ENCODE data around the gene PTAR1.
"Not testable (repeated sequence)": the region's sequence is repeated elsewhere in the genome, so short reads cannot be mapped to it uniquely, and the experiment has no call there.

Gene PTAR1, protein sequence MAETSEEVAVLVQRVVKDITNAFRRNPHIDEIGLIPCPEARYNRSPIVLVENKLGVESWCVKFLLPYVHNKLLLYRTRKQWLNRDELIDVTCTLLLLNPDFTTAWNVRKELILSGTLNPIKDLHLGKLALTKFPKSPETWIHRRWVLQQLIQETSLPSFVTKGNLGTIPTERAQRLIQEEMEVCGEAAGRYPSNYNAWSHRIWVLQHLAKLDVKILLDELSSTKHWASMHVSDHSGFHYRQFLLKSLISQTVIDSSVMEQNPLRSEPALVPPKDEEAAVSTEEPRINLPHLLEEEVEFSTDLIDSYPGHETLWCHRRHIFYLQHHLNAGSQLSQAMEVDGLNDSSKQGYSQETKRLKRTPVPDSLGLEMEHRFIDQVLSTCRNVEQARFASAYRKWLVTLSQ

DNA sequence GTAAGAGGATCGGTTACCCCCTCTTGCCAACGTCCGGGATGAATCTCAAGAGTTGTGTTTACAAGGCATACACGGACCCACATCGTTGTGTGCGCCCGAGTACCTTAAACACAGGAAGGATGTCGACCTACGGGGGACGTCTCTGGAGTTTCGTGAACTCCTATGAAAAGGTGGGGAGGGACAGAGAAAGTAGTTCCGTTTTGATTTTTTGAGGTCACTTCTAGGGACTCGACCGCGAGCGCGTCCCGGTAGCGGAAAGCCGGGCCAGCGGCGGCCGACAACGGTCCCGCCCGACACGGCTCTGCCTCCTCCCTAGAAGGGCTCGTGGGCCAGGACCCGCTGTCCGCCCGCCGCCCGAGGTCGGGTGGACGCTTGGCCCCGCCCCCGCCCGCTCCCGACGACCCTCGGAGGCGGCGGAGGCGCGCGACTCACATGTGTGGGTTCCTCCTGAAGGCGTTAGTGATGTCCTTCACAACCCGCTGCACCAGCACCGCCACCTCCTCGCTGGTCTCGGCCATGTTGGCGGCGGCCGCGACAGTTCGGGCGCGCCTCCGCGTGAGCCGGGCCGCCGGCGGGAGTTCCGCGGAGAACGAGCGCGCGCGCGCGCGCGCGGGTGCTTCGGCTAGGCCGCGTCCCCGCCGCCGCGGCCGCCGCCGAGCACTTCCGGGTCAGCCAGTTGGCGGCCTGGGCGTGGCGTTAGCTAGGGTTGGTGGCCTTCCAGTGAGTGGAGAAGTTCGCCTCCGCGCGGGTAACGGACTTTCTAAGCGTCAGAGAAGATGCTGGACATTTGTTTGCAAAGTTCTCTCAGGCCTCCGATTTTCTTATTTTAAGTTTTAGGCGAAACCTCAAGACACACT lies at the start of gene PTAR1:
Gene PTAR1, minus strand, starts transcription at position 591 of the 857 bp plus-strand sequence. Its CDS starts 73 bp downstream, at position 518.
- DNase-seq (ENCODE audit: low spot score) = peak; percentile 90

DNA sequence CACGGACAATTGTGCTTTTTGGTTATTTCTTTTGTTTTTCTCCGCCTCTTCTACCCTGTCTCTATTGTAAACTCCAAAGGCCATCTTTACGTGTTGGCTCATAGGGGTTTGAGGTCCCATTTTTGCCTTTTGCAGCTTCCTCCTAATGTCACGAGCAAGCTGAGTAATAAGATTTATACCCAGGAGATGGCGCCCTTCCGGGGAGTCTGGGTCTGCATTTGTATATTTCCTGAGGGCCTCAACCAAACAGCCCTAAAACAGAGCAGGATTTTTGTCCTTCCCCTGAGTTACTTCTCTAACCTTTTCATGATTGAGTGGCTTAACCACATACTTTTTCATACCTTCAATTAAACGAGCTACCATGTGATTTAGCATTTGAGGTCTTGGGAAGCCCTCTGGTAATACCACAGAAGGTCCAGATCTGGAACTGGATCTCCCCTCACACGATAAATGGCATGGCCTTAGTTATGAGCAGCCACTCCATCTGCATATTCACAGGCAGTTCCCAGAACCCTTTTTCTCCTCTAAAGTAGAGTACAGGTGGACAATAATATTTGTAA lies 49.6 kb upstream of the PTAR1 start:
- no peak for DNase-seq (ENCODE audit: low spot score)

DNA sequence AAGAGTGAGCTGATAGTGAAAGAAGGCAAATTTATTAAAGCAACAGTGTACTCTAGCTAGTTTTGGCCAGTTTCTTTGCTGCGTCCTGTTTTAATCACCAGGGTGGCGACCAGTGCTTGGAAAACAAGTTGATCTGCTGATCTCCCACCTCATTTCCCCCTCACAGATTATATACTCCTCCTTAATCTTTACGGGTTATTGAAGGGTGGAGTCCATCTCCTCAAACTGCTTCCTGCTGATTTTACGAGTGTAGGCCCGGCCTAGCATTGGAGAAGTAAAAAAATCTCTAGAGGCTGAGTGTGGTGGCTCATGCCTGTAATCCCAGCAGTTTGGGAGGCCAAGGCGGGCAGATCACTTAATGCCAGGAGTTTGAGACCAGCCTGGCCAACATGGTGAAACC lies 46.8 kb upstream of the PTAR1 start:
- no peak for DNase-seq (ENCODE audit: low spot score)

DNA sequence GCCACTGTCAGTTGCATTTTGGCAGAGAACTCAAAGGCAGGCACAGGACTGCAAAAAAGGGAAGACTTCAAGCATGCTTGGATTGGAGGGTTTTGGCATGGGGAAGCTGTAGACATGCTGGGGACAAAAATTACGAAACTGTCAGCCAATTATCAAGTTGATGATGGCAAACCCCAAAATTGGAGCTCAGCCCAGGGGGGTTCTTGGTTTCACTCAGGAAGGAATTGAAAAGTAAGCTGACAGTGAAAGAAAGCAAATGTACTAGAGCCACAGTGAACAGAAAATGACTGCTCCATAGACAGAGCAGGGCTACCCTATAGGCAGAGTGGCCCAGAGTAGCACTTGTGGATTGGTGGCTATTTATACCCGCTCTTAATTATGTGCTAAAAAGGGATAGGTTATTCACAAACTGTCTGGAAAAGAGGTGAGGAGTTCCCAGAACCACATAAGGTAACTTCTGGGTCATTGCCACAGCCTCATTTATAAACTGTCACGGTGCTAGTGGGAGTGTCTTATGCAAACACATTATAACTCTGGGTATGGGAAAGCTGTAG lies 46.2 kb upstream of the PTAR1 start:
- DNase-seq (ENCODE audit: low spot score) = peak; percentile 66

DNA sequence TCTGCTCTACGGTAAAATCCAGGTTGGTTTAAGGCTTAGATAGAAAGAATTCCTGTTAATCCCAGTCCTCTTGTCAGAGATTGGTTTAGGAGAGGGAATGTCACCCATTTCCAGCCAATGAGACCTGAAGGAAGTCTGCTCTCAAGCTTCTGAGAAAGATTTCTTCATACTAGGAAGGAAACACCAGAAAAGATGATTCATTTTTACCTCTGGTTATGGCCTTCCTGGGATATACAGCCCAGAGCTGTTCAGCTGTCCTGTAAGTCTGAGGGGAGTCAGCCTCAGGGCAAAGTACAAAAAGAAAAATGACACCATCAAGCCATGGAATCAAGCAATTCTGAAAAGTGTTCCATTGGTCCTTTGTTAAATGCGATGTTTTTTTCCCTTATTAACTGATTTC lies 42.2 kb upstream of the PTAR1 start:
- no peak for DNase-seq (ENCODE audit: low spot score)

DNA sequence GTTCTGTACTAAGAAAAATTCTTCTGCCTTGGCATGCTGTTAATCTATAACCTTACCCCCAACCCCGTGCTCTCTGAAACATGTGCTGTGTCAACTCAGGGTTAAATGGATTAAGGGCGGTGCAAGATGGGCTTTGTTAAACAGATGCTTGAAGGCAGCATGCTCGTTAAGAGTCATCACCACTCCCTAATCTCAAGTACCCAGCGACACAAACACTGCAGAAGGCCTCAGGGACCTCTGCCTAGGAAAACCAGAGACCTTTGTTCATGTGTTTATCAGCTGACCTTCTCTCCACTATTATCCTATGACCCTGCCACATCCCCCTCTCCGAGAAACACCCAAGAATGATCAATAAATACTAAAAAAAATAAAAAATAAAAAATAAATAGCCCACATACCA lies 40.2 kb upstream of the PTAR1 start:
- DNase-seq (ENCODE audit: low spot score) = not testable (repeated sequence)

DNA sequence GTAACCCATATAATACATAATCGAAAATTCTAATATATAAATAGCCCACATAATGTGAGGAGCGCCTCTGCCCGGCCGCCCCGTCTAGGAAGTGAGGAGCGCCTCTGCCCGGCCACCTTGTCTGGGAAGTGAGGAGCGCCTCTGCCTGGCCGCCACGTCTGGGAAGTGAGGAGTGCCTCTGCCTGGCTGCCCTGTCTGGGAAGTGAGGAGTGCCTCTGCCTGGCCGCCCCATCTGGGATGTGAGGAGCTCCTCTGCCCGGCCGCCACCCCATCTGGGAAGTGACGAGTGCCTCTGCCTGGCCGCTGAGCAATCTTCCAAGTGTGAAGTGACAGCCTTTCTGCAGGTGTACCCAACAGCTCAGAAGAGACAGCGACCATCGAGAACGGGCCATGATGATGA lies 39.7 kb upstream of the PTAR1 start:
- not testable (repeated sequence) for DNase-seq (ENCODE audit: low spot score)

DNA sequence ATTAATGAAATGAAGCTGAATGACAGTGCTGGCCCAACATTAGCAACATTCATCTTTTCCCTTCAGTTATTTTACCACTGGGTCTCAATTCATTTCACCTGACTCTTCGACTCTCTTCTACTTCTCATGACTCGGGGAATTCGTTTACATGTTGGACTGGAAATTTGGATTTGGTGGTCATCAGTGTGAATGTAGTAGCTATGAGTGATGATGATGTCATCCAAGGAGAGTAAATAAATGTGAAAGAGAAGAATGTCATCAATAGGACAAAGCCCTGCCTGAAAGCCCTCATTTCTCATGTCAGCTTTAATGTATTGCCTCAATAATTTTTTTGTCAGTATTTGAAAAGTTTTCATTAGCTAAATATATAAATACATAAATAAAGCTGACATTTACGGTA lies 38.9 kb upstream of the PTAR1 start:
- no peak for DNase-seq (ENCODE audit: low spot score)

DNA sequence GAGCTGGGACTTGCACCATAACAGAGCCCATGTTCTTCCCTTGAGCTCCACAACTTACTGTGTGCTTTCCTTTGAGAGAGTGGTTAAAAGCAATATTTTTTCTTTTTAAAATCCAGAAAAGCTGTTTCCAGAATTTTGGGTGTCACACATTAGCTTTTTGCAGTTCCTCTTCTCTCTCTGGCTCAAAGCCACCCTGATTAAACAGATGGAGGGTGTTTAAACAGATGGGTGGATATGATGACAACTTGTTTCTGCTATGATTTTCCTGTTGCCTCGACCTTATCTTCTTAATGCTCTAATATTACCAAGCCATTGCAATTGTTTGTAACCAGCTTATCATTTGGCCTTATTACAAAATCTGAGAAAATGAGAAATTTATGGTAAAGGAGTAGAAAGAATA lies 37.9 kb upstream of the PTAR1 start:
- DNase-seq (ENCODE audit: low spot score) = peak; percentile 37

DNA sequence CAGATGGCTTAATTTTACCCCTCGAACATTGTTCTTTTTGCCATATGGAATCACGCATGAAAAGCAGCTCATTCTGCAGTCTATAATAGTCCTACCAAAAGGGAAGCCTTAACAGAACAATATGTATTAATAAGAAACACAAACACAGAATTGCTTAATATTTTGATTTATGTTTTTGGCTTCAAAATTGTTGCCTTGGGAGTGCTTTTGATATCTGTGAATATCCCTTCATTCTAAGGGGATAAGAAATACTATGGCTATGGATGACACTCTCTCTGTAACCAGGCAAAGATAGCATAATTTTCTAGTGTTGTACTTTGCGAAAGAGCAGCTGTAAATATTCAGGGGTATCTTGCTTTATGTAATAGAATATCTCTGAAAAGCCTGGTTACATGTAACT lies 34.5 kb upstream of the PTAR1 start:
- no peak for DNase-seq (ENCODE audit: low spot score)

DNA sequence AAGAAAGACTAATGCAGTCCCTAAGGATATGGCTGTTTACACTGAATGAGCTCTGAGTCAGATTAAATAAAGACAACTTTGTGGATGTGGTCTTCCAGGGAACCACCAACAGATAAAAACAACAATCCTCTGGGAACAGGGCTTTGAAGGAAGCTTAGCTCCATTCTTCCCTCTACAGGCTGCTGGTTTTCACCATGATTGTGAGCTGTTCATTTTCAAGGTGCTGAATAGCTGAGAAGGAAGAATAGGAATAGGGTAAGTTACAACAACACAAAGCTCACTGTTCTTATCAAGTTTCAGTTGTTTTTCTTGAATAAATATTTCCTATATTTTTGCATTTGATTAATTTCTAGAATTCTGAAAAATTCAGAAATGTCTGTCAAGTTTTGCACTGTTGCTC lies 25.9 kb upstream of the PTAR1 start:
- no peak for DNase-seq (ENCODE audit: low spot score)

DNA sequence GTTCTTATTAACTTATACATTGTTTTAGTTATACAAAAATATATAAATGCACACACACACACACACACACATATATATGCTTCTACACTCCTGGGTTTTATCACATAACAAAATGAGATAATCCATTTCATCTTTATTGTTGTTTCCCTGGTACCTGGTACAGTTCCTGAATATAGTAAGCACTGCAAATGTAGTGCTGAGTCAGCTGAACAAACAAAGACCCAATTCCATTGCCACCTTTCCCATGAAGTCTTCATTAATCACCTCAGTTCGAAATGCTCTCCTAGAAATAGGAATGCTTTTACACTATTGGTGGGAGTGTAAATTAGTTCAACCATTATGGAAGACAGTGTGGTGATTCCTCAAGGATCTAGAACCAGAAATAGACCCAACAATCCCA lies 13.4 kb upstream of the PTAR1 start:
- DNase-seq (ENCODE audit: low spot score) = no peak

DNA sequence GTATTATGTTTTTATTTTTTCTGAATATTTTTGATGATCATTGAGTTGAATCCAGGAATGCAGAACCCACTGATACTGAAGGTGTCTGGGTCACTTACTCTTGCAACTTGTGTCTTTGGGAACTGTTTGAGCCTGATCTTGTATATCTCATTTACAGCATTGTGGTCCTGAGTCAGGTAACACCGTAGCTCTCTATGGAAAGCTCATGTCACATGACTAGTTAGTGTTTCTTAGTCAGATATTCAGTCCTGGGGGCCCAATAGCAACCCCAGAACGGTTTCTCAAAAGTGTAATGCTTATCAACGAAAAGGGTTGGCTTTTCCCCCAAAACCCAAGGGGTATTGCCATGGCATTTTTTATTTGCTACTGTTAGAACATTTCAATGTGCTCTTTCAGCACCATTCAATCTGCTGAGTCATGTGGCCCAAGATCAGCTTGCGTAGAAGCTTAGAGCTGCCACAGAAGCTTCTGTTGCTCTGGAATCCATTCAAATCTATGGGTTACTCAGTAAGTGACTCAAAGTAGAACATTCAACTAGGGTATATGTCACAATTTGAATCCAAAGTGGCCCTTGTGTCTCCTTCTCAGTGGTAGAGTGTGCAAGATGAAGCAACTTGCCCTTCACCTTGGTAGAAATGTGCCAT lies 12.1 kb upstream of the PTAR1 start:
- peak; percentile 29 for DNase-seq (ENCODE audit: low spot score)

DNA sequence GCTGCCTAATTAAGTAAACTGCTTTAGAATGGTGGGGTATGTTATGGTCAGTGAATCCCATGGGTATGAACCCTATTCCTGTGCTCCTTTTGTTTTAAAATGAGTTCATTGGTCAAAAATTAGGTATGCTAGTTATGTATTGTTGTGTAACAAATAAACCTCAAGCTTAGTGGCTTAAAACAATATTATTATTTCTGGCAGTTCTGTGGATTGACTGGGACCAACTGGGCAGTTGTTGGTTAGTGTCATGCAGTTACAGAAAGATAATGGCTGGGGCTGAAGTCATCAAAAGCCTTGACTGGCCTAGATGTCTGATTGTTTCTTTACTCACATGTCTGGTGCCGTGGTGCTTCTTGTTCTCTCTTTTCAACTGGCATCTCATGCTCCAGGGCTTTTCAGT lies 8.9 kb upstream of the PTAR1 start:
- no peak for DNase-seq (ENCODE audit: low spot score)

DNA sequence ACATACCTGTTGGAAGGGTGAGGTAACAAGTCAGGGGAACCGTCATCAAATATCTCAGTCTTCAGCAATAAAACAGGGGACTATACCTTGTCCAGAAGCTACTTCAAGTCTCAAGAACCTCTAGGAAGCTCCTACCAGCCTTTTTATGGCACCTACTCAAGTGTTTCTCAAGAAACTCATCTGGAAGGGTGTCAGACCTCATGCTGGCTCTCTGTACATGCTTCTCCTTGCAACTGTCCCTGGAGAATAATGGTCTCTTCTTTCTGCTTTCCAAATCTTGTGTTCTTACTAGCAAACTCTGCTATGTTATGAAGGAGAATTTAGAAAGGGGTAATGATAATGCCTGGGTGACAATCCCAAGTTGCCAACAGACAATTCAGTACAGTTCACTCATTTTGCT lies 8.3 kb upstream of the PTAR1 start:
- DNase-seq (ENCODE audit: low spot score) = no peak

DNA sequence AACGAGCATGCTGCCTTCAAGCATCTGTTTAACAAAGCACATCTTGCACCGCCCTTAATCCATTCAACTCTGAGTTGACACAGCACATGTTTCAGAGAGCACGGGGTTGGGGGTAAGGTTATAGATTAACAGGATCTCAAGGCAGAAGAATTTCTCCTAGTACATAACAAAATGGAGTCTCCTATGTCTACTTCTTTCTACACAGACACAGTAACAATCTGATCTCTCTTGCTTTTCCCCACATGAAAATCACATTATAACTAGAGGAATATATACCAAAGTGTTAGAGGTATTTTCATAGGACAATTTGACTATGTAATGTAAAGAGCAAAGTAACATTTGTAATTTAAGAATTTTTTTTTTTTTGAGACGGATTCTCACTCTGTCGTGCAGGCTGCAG lies 4.1 kb upstream of the PTAR1 start:
- not testable (repeated sequence) for DNase-seq (ENCODE audit: low spot score)

DNA sequence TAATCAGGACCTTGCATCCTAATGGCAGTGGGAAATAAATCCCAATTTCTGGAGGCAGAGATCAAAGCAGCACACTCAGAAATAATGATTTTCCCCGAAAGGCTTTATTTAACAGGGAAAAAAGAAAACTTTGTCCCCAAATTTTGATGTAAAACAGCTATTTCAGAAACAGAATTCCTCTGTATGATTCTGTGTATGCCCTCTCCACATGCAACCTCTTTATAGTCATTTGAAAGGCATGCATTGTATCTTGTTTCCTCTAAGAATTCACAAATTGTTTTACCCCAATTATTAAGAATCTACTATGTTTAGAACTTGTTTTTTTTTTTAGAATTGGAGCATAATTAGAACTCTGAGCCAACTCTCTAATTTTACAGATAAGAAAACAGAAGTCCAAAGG lies 2.7 kb upstream of the PTAR1 start:
- DNase-seq (ENCODE audit: low spot score) = no peak

DNA sequence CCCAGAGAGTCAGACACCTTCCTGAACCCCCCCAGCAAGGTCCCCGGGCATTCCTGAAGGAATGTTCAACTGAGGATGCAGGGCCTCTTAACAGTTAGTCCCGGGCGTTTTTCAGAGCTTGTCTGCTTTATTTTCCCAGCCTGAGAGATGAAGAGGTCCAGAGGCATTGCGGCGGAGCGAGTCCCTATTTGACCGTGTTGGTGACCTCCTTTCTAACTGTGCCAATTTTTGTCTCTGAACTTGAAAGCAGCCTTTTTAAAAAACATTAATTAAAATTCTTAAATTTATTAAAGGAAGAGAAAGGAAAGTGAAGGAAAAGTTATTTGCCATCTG lies 433 bp upstream of the PTAR1 start:
- peak; percentile 30 for DNase-seq (ENCODE audit: low spot score)

DNA sequence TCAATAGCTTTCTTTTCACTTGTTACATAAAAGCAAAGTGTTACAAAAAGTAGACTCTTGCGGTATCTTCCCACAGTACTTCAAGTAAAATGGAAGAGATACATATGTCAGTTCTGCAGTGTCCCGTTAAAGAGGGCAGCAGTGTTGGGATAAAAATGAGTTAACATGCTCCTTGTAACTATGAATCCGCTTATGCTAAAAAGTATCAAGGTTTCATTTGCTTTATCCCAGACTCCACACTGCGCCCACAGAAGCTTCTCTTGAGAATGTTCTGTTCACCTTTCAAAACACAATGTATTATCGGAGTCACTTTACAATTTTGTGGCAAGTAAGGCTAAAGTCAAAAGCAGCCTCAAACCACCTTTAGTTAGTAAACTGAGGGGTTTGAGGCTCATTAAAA lies 790 bp downstream of the PTAR1 start:
- peak; percentile 16 for DNase-seq (ENCODE audit: low spot score)

DNA sequence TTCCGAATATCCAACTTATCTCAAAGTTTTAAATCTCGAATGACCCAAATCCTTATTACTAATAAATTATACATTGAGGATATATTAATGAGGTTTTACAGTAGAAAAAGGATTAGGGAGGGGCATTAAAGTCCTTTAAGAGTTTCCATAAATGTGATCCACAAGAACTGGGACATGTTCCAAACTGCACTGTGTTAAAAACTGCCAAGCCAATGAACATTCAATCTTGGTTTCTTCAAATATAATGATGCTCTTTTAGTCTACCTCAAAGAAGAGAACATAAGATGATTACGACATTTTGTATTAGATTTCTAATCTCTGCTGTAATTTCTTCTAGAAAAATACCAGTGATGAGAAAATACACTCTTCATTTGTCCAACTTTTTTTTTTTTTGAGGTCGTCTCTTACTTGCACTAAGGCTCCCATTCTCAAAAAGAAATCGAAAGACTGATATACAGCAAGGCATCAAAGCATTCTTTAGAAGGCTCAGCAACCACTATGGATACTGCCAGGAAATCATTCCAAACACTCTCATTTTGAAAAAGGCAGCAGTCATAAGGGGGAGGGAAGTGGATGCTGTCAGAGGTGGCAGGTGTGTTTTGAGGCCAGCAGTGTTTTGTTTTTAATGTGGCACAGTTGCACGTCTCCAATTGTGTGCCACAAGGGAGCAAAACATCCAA lies 1.7 kb downstream of the PTAR1 start:
- no peak for DNase-seq (ENCODE audit: low spot score)

DNA sequence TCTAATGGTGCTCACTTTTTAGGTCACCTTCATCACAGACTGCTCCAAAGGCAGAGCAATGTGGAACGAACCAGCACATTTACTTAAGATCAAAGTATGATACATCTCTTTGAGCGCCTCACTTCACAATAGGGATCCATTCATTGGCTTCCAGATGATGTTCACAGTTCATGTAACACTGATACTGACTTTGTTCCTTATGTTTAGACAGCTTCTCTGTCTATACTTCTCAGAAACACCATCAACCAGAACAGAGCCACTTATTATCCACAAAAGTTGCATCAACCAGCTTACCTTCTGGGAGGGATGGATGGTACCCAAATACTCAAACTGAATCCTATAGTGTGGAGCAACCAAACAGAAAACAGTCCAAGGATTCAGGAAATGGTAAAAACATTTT lies 4.6 kb downstream of the PTAR1 start:
- DNase-seq (ENCODE audit: low spot score) = no peak

DNA sequence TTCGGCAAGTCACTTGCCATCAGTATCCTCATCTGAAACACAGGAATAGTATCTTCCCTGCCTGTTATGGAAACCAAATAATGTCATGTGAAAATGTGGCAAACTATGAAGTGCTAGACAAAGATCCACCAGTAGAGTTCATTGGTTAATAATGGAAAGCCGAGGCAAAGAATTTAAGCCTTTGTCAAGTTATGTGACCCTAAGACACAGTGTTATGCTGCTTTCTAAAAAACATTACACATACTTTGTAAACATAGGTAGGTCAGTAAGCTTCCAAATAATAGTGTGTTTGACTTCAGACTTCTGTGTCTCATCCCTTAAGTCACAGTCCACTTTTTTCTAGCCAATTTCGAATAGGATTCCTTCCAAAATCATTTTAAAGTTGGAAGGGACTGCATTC lies 6.0 kb downstream of the PTAR1 start:
- no peak for DNase-seq (ENCODE audit: low spot score)

All from Ammon's horn (tissue), 1 donor.